Colonic mucosa (tissue), 4 donors: ENCODE data around the gene ASCL5. TPM values are rescaled to one million over a fixed set of nuclear protein-coding genes. Genes with fewer than 3 reads are reported as not detected.

Experiments
- DNase-seq: peaks from one replicate; pipeline ENCODE4 v3.0.0-alpha.2; 2020
- H3K27ac ChIP-seq: fragments of 200-600 bp; one replicate; pipeline ENCODE4 v1.8.0; 2021
- H3K27me3 ChIP-seq: fragments of 200-600 bp; one replicate; pipeline ENCODE4 v1.8.0; 2021
- H3K36me3 ChIP-seq: fragments of 200-600 bp; one replicate; pipeline ENCODE4 v1.8.0; 2021
- H3K4me1 ChIP-seq: fragments of 200-600 bp; one replicate; pipeline ENCODE4 v1.8.0; 2021; ENCODE audit warnings: mild to moderate bottlenecking
- H3K4me3 ChIP-seq: fragments of 200-600 bp; one replicate; pipeline ENCODE4 v1.8.0; 2021
- H3K9ac ChIP-seq, 2 donors: one replicate each; pipeline ENCODE4 v1.7.0; 2013; ENCODE audit warnings: control low read depth in 2 of 2, low read depth in 2 of 2, low read length in 2 of 2
- H3K9me3 ChIP-seq: fragments of 200-600 bp; one replicate; pipeline ENCODE4 v1.8.0; 2021
- CTCF ChIP-seq: fragments of 200-600 bp; IDR thresholded peaks from one replicate; pipeline ENCODE4 v1.8.0; 2022; ENCODE audit warnings: antibody characterized with exemption, mild to moderate bottlenecking
- intact Hi-C: fragments of 100-400 bp; cut with DNase I; formaldehyde crosslinking; loops from one replicate; pipeline ENCODE4 v1.14.1; 2022
- total RNA-seq, 2 donors: library from RNA; stranded (reverse); fragmentation: NEBNext Ultra II Directional in 1 of 2; extraction: Animal tissue kit (Norgen Biotek cat#: 25700) in 1 of 2; gene quantifications; one replicate each; pipeline ENCODE4 v1.2.1, GENCODE V29; 2021
- donor health status: healthy.
- donor health status: DM: no; HTN: no; CAD: no.
- donor health status: DM: no; HTN: no; CAD: no.

Gene ASCL5
- total RNA-seq, 2 donors from 2014 or later = not detected

DNA sequence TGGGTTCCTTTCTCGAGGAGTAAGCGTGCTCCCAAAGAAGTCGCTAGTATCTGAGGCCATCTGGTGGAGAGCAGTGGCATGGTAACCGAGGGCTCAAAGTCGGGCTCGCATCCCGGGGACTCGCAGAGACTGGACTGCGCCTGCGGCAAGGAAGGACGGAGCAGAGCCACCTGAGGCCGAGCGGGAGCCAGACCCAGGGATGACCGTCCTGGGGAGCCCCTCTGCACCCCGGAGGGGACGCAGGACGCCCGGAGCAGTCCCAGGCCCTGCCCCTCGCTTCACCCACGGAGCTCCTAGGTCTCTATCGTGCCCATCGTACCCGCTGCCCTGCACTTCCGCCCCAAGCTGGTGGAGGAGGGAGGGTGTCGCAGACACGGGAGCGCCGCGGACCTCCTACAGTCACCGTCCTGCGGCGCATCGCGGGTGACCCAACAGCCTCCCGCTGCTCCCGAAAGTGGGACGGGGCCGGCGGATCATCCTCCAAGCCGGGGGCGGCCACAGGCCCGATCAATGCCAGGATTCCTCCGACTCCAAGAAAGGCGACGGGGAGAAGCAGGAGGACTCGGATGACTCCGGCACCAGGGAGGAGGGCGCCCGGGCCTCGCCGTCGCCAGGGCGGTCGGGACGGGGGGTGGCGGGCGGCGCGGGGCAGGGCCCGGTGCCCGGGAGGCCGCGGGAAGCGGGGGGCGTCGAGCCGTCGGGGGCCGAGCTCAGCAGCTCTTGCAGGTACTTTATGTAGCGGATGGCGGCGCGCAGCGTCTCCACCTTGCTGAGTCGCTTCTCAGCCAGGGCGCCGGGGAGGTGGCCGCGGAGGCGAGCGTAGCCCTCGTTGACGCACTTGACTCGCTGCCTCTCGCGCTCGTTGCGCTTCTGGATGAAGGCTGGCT, 12.5 kb downstream of the ASCL5 start:
- DNase-seq = peak; percentile 93

GRCh38 chr1:201113451-201114244, 13.3 kb downstream of the ASCL5 start:
- no peaks in the 10 kb centered on the region for H3K4me1 ChIP-seq
- H3K27ac ChIP-seq = no peak overlapping the region
- H3K27me3 ChIP-seq = peaks cover 5% of the 10 kb centered on the region
- H3K36me3 ChIP-seq = no peaks in the 10 kb centered on the region
- no peak for TF ChIP-seq CTCF
- peak overlapping the region; percentile 51 for H3K4me3 ChIP-seq
- no peak for DNase-seq
- H3K9me3 ChIP-seq = no peaks in the 10 kb centered on the region
- intact Hi-C loops = loop anchor here (1.0 kb wide), 1 partner anchor 142 kb away; no protein-coding TSS in a partner anchor
- H3K9ac ChIP-seq = no peak overlapping the region

More for the DNA sequence above, 12.5 kb downstream of the ASCL5 start:
- intact Hi-C loops = loop anchor here (1.0 kb wide), 1 partner anchor 143 kb away; no protein-coding TSS in a partner anchor
- Histone ChIP-seq H3K9ac (peak overlapping the region; percentile 58 to 77), H3K9me3 (no peaks in the 10 kb centered on the region), H3K27ac (no peak overlapping the region), H3K27me3 (peaks cover 5% of the 10 kb centered on the region), H3K4me1 (no peaks in the 10 kb centered on the region), H3K36me3 (no peaks in the 10 kb centered on the region), H3K4me3 (peak overlapping the region; percentile 51)
- TF ChIP-seq CTCF = peak; percentile 69

- Histone ChIP-seq H3K36me3 (no peaks in the 10 kb centered on the region), H3K9me3 (no peaks in the 10 kb centered on the region), H3K4me1 (no peaks in the 10 kb centered on the region), H3K27ac (no peak overlapping the region), H3K4me3 (no peak overlapping the region), H3K27me3 (peaks cover 5% of the 10 kb centered on the region), H3K9ac (no peak overlapping the region)
- intact Hi-C loops = no loop called here
- no peak for TF ChIP-seq CTCF
- no peak for DNase-seq
These were observed 14.1 kb downstream of the ASCL5 start for GRCh38 chr1:201112926-201113325.

DNA sequence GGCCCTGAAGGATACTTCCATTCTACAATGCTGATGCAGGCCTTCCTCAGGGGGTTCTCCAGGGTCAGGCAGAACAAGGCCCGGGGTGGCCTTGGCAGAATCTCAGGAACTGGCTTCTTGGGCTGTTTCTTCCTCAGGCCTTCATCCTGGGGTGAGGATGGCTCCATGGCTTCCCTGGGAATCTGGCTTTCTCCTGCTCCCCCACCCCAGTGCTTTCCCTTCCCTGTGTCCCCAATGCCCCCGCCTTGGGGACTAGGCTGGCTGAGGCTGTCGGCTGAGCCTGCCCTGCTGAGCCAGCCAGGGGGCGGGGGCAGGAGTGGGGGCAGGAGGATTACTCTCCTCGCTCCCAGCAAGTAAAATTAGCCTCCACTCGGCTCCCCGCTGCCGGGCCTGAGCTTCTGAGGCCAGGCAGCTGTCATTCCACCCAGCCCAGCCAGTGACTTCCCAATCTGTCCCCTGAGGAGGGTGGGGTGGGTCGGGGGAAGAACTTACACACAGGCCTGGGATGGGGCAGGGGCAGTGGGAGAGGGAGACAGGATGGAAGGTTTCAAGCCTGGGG, 14.7 kb downstream of the ASCL5 start, which contains the start of gene CACNA1S:
Gene CACNA1S (minus strand): TSS at position 254 of the 559 bp plus-strand sequence. CDS start 87 bp downstream, at position 167.
- intact Hi-C loops = no loop called here
- TF ChIP-seq CTCF = no peak
- H3K4me3 ChIP-seq = no peak within 1 kb of the TSS
- peaks cover 5% of the 10 kb centered on the region for H3K27me3 ChIP-seq
- no peaks in the 10 kb centered on the region for H3K9me3 ChIP-seq
- no peak within 1 kb of the TSS for H3K27ac ChIP-seq
- H3K36me3 ChIP-seq = no peaks in the 10 kb centered on the region
- no peaks in the 10 kb centered on the region for H3K4me1 ChIP-seq
- no peak within 1 kb of the TSS for H3K9ac ChIP-seq
- no peak for DNase-seq

- no peak overlapping the region for H3K9ac ChIP-seq
- DNase-seq = no peak
- no peaks in the 10 kb centered on the region for H3K9me3 ChIP-seq
- H3K36me3 ChIP-seq = no peaks in the 10 kb centered on the region
- no peak overlapping the region for H3K4me3 ChIP-seq
- TF ChIP-seq CTCF = no peak
- intact Hi-C loops = no loop called here
- H3K4me1 ChIP-seq = no peaks in the 10 kb centered on the region
- peaks cover 5% of the 10 kb centered on the region for H3K27me3 ChIP-seq
- H3K27ac ChIP-seq = no peak overlapping the region
These were observed 15.3 kb downstream of the ASCL5 start for GRCh38 chr1:201111672-201112071.
